ENCODE data around the gene TCF20. TPM values are rescaled to one million over a fixed set of nuclear protein-coding genes. Genes with fewer than 3 reads are reported as not detected.
A peak's percentile ranks its signal among the peaks of the same experiment; 100 is the strongest.

Gene TCF20
- polyA plus RNA-seq, 10 donors, result 7.3 to 16.9 (median 9.5) TPM

DNA sequence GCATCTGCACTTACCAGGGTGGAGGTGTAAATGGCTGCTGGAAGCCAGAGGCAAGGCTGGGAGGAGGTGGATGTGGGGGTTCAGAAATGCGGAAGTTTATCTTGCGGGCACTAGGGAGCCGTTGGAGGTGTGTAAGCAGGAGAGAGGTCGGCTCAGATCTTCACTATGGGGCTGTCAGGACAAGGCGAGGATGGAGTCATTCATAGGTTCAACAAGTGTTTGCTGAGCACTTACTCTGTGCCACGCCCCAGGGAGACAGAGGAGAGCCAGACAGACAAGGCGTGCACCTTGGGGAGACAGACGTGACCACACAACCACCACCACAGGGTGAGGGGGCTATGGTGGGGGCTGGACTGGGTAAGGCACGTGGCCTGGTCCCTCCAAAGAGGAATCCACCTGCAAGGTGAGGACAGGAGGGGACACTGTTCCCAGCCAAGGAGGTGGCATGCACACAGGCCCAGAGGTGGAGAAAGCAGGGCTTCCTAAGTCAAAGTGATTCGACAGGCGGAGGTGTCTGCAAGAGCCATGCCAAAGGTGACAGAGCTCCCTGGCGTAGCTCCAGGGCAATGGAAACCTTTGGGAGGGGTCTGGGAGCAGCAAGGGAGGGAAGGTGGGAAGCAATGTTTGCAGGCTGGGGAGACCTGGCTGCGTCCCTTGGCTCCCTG is 30.8 kb upstream of the TCF20 start:
- no peak for DNase-seq

DNA sequence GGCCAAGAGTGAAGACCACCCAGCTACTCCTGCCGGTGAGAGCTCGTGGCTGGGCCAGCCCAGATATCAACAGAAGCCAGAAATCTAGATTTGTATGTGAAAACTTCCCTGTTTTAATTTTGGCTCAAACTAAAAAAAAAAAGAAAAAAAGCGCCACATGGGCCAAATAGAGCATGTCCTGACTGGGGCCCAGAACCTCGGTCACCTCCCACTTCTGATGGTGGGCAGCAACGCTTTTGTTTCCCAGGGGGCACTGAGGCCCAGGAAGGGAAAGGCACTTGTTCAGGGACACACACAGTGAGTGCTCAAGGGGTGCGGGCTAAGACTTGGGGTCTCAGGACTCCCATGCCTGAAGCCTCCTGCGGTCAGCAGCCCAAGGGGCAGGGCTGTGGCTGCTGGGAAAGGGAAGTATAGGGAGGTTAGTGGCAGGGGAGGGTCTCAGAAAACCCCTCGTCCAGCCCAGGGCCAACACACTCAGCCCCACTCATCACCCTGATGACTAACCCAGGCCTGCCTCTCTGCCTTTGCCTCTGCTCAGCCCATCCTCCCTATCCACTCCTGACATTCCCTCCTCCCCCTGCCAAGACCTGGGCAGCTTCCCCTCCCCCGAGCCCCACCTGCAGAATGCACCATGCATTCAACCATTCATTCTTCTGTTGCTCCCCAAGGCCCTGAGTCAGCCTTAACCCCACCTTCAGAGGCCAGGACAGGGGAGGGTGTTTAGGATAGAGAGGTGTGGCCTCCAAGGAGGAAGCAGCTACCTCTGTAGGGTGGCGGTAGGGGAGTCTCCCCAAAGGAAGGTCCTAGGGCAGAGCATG is 30.0 kb upstream of the TCF20 start:
- DNase-seq, result no peak

DNA sequence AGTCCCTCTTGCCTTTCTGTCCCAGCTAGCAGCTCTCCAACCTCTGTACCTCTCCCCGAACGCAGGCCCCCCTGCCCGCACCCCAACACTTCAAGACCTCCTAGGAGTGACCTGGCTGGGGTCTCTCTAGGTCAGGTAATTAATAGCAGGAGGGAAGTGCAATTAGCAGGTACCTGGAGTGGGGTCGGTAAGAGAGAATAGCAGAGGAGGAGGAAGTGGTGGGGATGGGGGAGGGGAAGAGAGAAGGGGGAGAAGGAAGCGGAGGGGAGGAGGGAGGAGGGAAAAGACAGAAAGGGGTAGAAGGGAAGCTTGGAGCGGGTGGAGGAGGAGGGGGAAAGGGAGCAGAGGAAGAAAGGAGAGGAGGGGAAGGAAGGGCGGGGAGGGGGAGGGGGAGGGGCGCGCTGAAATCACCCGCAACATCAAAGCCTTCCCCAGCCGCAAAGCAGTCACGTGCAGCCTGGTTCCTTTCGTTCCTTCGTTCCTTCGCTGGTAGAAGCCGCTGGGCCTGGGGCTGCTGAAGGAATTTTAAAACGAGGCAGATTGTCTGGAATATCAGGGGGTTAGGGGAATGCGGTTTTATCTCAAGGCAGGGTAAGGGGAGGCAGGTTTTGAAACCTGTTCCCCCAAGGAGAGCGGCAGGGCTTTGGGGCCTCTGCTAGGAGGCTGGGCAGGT is 29.3 kb upstream of the TCF20 start:
- no peak for DNase-seq

DNA sequence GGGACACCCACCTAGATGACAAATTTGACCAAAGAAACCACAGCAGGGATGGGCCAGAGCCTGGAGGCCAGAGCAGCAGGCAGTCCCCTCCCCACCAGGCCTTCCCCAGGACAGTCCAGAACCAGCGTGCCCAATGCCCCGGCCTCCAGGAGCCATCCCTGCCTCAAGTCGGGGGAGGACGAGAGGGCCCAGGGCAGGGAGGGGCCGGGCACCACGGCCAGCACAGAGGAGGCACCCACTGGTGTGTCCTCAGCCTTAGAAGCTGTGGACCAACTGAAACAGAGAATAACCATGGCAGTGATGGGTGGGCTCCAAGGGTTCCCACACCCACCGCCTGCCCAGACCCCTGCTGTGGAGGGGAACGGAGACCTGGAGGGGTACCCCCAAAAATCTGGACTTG is 28.3 kb upstream of the TCF20 start:
- DNase-seq, result no peak

DNA sequence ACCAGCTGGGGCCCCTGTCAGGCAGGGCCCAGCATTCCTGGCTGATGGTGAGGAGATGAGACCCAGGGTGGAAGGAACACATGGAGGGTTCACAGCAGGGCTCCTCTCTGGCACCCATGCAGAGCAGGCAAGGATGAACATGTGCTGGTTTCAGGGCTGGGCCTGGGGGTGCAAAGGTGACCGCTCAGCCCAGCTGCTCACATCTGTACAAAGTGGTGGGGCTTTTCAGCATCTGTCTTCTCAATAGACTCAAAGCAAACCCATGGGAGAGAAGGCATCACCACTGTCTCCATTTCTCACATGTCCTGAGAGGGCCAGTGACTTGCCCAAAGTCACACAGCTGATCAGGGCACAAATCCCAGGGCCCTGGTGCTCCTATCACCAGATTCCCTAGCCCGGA is 27.3 kb upstream of the TCF20 start:
- no peak for DNase-seq

DNA sequence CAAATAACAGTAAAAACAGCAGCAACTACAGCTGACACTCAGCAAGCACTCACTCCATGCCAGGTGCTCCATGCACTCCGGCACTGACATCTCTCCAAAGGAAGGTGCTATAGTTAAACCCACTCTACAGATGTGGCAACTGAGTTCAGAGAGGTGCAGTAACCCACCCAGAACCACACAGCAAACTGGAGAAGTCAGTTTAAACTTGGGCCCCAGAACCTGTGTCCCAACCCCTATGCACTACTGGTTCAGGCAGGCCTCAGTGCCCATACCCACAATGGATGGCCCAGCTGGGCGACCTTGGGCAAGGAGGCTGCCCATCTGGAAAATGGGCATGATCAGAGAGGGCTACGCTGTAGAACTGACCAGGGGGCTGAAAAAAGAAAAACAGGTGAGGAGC is 26.4 kb upstream of the TCF20 start:
- DNase-seq, result no peak

DNA sequence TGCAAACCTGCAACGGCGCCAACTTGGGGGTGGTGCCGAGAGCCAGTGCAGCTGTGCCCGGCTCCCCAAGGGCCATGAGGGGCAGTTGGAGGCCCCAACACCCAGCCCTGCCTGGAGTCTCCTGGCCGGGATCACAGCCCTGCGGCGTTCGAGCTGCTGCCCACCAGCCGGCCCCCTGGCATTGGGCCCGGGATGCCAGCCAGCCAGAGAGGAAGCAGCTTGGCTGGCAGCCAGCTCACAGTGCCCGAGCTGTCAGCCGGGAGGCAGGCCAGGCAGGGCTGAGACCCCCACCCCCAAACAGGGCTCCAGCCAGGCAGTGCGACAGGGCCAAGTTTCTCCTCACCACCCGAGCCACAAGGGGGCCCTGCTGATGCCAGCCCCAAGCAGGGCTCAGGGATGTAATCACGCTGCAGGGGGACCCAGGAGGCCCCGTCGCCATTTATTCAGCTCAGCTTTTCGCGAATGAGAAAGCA is 26.0 kb upstream of the TCF20 start:
- peak; percentile 36 to 67 (median 38) for DNase-seq

DNA sequence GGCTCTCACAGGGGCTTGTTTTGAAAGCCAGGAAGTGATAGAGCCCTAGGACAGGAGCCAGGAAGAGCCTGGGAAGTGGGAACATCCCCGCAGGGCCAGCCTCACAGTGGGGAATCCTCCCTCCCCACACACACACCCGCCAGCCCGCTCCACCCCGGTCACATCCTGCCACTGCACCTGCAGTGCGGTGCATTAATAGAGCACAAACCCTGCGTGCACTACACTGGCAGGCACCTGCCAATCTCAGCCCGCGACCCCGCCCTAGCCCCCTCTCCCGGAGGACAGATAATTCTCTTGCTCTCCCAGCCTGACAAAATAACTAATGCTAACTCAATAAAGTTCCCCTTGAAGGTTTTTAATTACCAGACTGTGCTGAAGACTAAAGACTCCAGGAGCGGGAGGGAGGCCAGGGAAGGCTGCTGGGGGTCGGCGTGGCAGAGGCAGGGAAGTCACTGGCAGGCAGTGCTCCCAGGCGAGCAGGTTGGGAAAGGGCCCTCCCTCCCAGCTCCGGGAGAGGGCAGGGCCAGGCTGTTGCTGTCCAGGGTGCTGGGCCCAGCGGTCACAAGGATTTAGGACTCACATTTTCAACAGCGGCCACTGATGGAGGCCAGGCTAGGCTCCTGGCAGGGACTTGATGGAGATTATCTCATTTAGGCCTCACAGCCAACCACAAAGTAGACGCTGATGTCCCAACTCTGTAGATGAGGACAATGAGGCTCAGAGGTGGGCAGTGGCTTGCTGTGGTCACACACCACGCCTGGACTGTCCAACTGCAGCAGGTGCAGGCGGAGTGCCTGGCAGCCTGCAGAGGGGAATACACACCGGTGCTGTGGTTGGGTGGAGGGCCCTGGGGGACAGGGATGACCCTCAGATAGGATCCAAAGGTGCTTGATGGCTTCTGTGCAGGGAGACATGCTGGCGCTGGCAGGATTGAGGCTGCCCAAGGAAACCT is 23.9 kb upstream of the TCF20 start:
- DNase-seq, result peak; percentile 35 to 80 (median 69)

DNA sequence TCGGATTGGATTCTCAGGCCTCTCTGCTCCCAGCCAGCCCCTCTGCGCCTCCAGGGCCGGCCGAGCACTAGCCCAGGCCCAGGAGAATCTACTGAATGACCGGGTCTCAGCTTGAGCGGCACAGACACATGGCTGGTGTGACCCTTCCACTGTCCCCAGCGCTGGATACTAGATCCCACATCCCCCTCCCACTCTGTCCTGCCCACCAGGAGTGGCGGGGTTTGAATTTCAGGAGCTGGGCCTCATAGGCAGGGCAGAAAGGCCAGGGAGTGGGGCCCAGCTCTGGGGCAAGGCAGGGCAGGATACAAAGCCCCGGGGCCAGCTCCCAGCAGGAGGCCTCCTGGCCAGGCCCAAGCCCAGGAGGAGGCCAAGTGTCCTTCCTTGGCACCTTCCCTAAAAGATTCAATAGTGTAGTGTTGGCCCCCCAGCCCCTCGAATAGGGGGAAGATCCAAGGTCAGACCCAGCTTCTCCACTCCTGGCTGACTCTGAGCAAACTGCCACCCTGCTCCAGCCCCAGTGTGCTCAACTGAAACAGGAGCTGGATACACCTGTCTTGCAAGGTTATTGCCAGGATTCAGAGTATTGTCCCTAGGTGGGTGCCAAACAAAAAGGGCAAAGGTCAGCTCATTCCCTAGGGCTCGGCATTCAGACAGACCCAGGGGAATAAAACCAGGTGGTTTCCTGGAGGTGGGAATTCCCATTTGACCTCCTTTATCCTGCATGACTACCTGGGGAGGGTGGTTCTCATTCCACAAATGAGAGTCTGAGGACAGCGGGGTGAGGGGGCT is 22.5 kb upstream of the TCF20 start:
- no peak for DNase-seq

DNA sequence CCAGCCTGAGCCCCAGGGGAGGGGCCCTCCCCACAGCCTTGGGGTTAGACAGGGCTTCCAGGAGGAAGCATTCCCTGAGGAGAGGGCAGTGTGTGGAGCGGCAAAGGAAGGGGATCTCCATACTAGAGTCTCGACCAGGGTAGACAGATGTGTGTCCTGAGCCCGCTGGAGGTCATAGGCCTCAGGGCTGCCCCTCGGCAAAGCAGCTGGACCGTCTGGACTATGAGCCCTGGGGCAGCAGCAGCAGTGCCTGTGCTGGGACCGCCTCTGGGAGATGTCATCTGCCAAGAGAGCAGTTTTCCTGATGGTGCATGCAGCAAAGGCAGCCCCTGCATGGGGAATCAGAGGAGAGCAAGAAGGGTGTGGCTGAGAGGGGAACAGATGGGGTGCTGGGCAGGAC is 20.8 kb upstream of the TCF20 start:
- no peak for DNase-seq

DNA sequence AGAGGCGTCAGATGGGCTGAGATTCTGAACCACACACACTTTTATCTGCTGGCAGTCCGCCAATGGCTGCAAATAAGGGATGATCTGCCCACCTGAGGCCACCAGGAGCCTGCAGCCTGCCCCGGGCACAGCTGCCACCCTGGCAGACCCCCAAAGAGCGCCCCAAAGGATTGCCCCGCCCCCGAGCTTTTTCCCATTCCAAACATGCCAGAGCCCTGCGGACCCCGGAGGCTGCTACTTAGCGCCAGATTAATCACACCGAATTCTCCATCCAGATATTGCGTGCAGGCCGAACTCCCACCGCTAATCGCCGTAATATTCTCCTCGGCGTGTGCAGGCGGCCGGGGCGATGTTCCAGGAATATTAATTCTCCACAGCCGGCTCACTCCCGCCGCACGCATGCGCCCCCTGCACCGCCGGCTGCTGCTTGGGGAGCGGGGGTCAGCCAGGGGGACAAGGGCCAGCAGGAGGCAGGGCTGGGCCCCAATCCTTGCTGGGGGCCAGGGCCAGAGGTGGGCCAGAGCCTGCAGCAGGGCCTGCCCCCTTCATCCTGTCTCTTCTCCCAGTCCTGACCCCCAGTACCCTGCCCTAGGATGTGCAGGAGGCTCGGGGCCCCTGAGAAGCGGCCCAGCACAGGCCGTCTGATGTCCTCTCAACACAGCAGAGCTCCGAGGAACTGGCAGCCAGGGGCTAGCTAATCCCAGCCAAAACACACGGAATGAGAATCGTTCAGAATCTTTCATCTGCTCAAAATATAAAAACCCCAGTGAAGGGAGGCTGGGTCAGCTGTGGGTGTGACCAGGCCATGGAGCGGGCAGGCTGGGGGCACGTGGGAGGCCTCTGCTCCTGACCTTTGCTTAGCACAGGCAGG is 19.5 kb upstream of the TCF20 start:
- peak; percentile 42 to 80 (median 64) for DNase-seq

DNA sequence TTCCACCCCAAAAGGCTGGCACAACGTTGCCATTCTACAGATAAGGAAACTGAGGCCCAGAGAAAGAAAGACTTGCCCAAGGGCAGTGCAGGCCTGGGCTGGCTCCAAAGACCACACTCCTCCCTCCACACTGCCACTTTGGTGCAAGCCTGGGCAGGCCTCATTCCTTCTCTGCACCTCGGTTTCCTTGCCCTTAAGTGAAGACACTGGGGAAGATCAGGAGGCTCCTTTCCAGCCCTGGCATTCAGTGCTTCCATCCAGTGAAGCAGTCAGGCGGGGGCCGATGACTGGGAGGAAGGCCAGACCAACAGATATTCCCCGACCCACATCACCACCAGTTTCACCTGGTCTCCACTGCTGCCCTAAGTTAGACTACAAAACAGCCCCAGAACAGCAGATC is 18.3 kb upstream of the TCF20 start:
- no peak for DNase-seq

DNA sequence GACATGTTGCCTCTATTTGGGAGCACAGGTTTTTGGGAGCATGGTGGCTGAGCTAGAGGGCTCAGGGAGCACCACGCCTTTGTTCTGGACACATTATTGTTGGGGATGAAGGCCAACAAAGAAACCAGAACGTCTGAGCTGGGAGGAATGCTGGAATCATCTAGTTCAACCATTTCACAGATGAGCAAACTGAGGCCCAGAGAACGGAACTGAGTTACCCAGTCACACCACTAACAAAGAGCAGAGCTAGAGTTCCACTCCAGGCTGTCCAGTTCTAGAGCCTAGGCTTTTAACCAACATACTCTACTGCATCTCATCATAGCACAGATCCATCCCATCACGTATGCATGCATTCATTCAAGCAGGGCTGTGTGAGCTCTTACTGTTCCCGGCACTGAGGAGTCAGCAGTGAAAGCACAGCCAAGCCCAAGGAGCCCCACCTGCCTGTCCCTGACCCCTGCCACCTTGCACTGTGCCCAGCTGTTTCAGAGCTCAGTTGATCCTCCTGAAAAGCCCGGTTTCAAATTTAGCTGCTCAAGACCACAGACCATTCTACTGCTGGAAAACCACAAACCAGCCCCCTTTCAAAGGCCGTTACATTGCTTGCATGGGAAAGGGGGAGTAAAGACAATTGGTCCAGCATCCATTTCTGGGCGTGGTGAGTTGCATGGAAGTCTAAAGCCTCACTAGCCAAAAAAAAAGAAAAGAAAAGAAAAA is 16.9 kb upstream of the TCF20 start:
- no peak for DNase-seq

DNA sequence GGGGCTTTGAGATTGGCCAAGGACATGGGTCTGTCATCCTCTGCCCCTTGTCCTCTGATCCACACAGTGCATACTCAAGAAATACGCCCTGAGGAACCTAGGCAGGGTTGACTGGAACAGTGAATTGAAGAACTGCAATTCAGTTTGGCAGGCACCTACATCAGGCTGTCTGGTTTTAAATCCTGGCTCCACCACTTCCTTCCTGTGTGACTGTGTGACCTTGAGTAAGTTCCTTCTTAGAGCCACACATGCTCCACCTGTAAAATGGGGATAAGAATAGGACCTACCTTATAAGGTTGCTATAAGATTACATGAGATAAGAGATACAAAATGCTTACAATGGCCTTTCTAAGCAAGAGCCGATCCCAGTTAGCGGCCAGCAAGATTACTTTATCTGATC is 15.8 kb upstream of the TCF20 start:
- DNase-seq, result no peak

DNA sequence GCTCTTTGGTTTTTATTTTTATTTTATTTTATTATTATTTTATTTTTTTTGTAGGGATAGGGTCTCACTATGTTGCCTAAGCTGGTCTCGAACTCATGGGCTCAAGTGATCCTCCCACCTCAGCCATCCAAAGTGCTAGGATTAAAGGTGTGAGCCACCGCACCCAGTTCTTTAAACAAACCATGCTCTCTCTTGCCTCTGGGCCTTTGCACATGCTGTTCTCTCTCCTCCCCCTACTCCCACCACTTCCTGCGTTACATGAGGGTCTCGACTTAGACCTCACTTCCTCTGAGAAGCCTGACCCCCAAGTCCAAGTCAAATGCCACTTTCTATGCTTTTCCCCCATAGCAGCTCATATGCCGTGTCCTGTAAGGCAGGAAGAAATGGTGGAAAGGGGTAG is 15.2 kb upstream of the TCF20 start:
- DNase-seq, result no peak

DNA sequence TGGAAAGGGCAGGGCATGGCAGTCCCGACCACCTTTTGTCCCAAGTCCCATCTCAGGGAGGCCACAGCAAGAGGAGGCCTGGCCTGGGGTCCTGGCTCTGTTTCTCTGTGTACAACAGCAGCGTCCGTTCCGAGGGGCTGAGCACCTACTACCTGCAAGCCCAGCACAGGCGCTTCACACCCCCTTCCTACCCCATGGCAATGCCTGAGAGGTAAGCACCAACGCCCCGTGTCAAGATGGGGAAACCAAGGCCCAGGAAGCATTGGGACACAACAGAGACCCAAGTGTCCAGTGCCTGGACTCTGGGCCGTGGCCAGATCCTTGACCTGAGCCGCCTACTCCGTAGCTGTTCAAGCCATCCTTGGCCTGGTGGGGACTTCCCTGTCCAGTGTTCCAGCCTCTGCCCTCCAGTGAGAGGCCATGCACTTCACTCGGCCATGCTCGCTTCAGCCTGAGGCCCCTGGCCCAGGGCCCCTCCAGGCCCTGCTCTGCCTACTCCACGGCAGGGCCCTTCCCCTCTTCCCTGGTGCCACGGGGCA is 14.3 kb upstream of the TCF20 start:
- no peak for DNase-seq

DNA sequence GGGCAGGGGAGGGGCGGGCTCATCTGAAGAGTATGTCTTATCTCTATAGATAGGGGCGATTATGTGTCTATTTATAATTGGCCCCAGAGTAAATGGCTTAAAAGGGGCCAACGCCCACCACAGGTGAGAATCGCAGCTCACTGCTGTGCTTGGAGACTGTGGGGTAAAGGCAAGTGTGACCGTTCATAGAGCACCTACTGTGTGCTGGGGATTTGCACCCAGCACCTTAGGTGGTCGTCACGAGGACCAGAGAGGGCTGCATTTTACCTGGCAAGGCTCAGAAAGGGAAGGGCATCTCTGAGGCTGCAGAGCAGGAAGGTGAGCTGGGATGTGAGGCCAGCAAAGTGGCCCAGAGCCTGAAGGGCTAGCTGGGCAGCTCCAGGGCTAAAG is 13.7 kb upstream of the TCF20 start:
- DNase-seq, result no peak

DNA sequence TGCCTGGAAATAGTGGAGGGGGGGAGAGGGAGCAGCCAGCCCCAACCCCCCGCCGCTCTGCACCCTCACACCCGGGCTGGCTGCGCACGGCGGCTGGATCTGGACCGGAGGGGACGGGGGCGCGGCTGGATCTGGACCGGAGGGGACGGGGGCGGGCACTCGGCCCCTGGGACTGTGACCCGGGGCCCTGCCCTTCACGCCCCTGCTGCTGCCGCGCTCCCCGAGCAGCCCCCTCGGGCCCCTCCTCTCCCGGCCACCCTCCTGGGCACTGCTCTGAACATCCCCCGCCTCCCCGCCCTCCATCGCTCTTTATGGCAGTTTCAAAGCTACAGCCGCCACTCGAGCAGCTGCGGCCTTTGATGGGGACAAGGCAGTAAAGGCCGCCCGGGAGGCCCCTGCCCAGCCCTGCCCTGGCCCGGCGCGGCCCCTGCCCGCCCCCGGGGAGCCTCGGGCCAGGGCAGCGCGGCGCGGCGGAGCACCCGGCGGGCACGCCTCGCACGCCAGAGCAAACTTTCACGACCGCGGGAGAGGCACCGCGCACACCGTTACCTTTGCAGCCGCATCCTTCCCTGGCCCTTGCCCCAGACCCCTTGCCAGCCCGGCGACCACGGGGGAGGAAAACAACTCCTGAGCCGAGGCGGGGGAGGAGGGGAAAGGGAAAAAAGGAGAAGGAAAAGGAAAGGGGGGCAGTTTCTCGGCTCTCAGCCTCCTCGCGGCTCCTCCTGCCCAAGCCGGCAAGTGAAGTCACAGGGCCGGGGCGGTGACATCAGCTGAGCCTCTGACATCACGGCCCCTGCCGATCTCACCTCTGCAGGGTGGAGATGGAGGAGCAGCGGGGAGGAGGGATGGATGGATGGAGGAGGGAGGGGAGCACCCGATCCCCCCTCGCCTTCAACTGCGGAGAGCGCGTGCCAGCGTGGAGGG is 13.1 kb upstream of the TCF20 start:
- peak in 1 of 3 donors; percentile 49 for DNase-seq

All from muscle of back (tissue), 11 donors.